HG03354 (cell line): ENCODE results near the gene METTL17.
"Not testable (repeated sequence)": the region's sequence is repeated elsewhere in the genome, so short reads cannot be mapped to it uniquely, and the experiment has no call there.

Source experiments
- ATAC-seq: cut with Tn5 transposase; IDR thresholded peaks from one replicate; pipeline ENCODE4 v1.9.1; 2021; ENCODE audit warnings: mild to moderate bottlenecking; ENCODE audit not compliant: unreplicated experiment, poor library complexity, severe bottlenecking

Gene METTL17

DNA sequence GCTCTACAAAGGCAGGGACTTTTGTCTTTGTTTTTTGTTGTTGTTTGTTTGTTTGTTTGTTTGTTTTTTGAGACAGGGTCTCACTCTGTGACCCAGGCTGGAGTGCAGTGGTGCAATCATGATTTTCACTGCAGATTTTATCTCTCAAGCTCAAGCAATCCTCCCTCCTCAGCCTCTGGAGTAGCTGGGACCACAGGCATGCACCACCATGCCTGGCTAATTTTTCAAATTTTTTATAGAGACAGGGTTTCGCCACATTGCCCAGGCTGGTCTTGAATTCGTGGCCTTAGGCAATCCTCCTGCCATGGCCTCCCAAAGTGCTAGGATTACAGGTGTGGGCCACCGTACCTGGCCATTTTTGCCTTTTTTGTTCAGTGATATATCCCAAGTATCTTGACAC is 51.2 kb downstream of the METTL17 start:
- not testable (repeated sequence) for ATAC-seq

- ATAC-seq = no peak
Observed at GRCh38 chr14:21041676-21042433, 52.1 kb downstream of the METTL17 start, which contains the start of gene RNASE7. Gene RNASE7, plus strand, starts transcription at chr14:21042362. Its CDS starts 631 bp downstream, at chr14:21042993.

DNA sequence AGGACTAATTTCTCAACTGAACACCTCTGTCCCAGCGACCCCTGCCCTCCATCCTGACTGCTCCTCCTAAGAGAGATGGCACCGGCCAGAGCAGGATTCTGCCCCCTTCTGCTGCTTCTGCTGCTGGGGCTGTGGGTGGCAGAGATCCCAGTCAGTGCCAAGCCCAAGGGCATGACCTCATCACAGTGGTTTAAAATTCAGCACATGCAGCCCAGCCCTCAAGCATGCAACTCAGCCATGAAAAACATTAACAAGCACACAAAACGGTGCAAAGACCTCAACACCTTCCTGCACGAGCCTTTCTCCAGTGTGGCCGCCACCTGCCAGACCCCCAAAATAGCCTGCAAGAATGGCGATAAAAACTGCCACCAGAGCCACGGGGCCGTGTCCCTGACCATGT is 53.1 kb downstream of the METTL17 start:
- ATAC-seq = no peak

GRCh38 chr14:21043387-21043973 is 53.7 kb downstream of the METTL17 start:
- no peak for ATAC-seq

- no peak for ATAC-seq
Observed at GRCh38 chr14:21043974-21044618, 54.3 kb downstream of the METTL17 start.
